OCI-LY7 (cell line): ENCODE measurements around the gene HDAC9. TPM values are rescaled to one million over a fixed set of nuclear protein-coding genes. Genes with fewer than 3 reads are reported as not detected.
"Not testable (repeated sequence)": the region's sequence is repeated elsewhere in the genome, so short reads cannot be mapped to it uniquely, and the experiment has no call there.

ENCODE experiments used
- BruUV-seq: library from RNA; stranded (reverse); fragments of 400-500 nt; replicated peaks from 2 replicates; lab custom pipeline; 2021; lab: Mats Ljungman, UMichigan
- CTCF ChIA-PET: fragments of 300-600 bp; sonication (Branson Sonifier 250); formaldehyde crosslinking; loops from one replicate; lab custom pipeline; 2022; ENCODE audit warnings: antibody characterized with exemption; ENCODE audit not compliant: unreplicated experiment; lab: Charles Lee
- POLR2A ChIA-PET: fragments of 300-600 bp; sonication (Branson Sonifier 250); formaldehyde crosslinking; loops from one replicate; lab custom pipeline; 2022; ENCODE audit warnings: antibody characterized with exemption; lab: Charles Lee
- DNase-seq: peaks from one replicate; pipeline ENCODE4 v3.0.0-alpha.2; 2015; ENCODE audit warnings: low spot score
- H2AFZ ChIP-seq: fragments of 200-600 bp; sonication (generic), shearing (Covaris generic); 2 replicates; pipeline ENCODE4 v1.6.1; 2014; ENCODE audit warnings: mild to moderate bottlenecking, antibody characterized with exemption, low read length, moderate library complexity
- H3K27ac ChIP-seq: fragments of 200-600 bp; sonication (generic); 2 replicates; pipeline ENCODE4 v1.5.1; 2014; ENCODE audit warnings: mixed run types, low read depth, mild to moderate bottlenecking, moderate library complexity, low read length, inconsistent platforms; ENCODE audit not compliant: poor library complexity, severe bottlenecking
- H3K36me3 ChIP-seq: fragments of 200-600 bp; sonication (generic); 2 replicates; pipeline ENCODE4 v1.6.1; 2014; ENCODE audit warnings: mild to moderate bottlenecking, antibody characterized with exemption, low read length, moderate library complexity, mixed read lengths; ENCODE audit not compliant: insufficient read depth
- H3K4me1 ChIP-seq: fragments of 200-600 bp; sonication (generic); 2 replicates; pipeline ENCODE4 v1.5.1; 2014; ENCODE audit warnings: mild to moderate bottlenecking, low read length; ENCODE audit not compliant: insufficient read depth, poor library complexity, severe bottlenecking
- H3K4me2 ChIP-seq: fragments of 200-600 bp; sonication (generic); 2 replicates; pipeline ENCODE4 v1.6.1; 2014; ENCODE audit warnings: mild to moderate bottlenecking, low read length
- H3K4me3 ChIP-seq: fragments of 200-600 bp; sonication (generic); 2 replicates; pipeline ENCODE4 v1.5.1; 2014; ENCODE audit warnings: mild to moderate bottlenecking, low read depth, low read length; ENCODE audit not compliant: poor library complexity, severe bottlenecking
- H3K79me2 ChIP-seq: fragments of 200-600 bp; sonication (generic); 2 replicates; pipeline ENCODE4 v1.6.1; 2016; ENCODE audit warnings: low read depth, mild to moderate bottlenecking, low read length, moderate library complexity, mixed read lengths; ENCODE audit not compliant: insufficient read depth
- H3K9me2 ChIP-seq: fragments of 200-600 bp; sonication (generic); 2 replicates; pipeline ENCODE4 v1.6.1; 2016; ENCODE audit warnings: mild to moderate bottlenecking, low read length, mixed read lengths; ENCODE audit not compliant: insufficient read depth
- H3K9me3 ChIP-seq: fragments of 200-600 bp; sonication (generic); 2 replicates; pipeline ENCODE4 v1.6.1; 2014; ENCODE audit warnings: mild to moderate bottlenecking, mixed run types, low read length, mixed read lengths
- H4K20me1 ChIP-seq: fragments of 200-600 bp; sonication (generic); 2 replicates; pipeline ENCODE4 v1.6.1; 2014; ENCODE audit warnings: mild to moderate bottlenecking, antibody characterized with exemption, low read length, moderate library complexity, mixed read lengths; ENCODE audit not compliant: insufficient read depth
- CTCF ChIP-seq: fragments of 200-600 bp; sonication (generic); conservative IDR thresholded peaks from 2 replicates; pipeline ENCODE4 v1.5.1; 2014; ENCODE audit warnings: mild to moderate bottlenecking, antibody characterized with exemption, low read length, moderate library complexity, mixed read lengths
- EZH2phosphoT487 ChIP-seq: fragments of 200-600 bp; sonication (generic); IDR thresholded peaks from 2 replicates; pipeline ENCODE4 v1.6.1; 2018; ENCODE audit warnings: low read depth, borderline replicate concordance, mild to moderate bottlenecking, mixed run types, antibody characterized with exemption, low read length, moderate library complexity, mixed read lengths
- intact Hi-C: fragments of 100-400 bp; cut with micrococcal nuclease; formaldehyde crosslinking; loops from one replicate; pipeline ENCODE4 v1.10.0; 2022; ENCODE audit not compliant: unreplicated experiment
- total RNA-seq, 2 experiments: library from RNA; depleted of rRNA in 1 of 2; stranded (reverse); fragments of >200 nt in 1 of 2; shearing (Covaris generic) in 1 of 2; gene quantifications; 2 replicates each; pipeline ENCODE4 v1.2.3, GENCODE V29; 2014 to 2022

HDAC9 gene
- total RNA-seq, 2 experiments from 2014 or later: 58.8 to 91.7 TPM

- intact Hi-C loops: no loop called here
- no peak for DNase-seq
- Histone ChIP-seq H2AFZ (no peak overlapping the region), H3K9me3 (no peaks in the 10 kb centered on the region), H3K27ac (no peak overlapping the region), H3K4me2 (no peak overlapping the region), H3K9me2 (no peaks in the 10 kb centered on the region; the same call in 1 of the 2 replicates), H3K4me3 (no peak overlapping the region), H3K79me2 (no peaks in the 10 kb centered on the region), H3K4me1 (no peaks in the 10 kb centered on the region), H4K20me1 (no peaks in the 10 kb centered on the region), H3K36me3 (no peaks in the 10 kb centered on the region)
- no peak for TF ChIP-seq CTCF
- TF ChIP-seq EZH2phosphoT487: no peak
- BruUV-seq: no TSS peak
- ChIA-PET CTCF (no interaction called here), POLR2A (interaction anchor here (0.5 to 0.6 kb wide), 2 partner anchors 11 to 412 kb away, joined by 3 to 4 read pairs; no protein-coding TSS in a partner anchor)
These were observed 228.8 kb downstream of the HDAC9 start for GRCh38 chr7:18724318-18724717.

GRCh38 chr7:18727115-18727870, 231.7 kb downstream of the HDAC9 start:
- CTCF ChIA-PET: no interaction called here
- no peaks in the 10 kb centered on the region for H4K20me1 ChIP-seq
- intact Hi-C loops: no loop called here
- H3K4me1 ChIP-seq: no peaks in the 10 kb centered on the region
- no peak for DNase-seq
- no peaks in the 10 kb centered on the region for H3K36me3 ChIP-seq
- no peak overlapping the region for H3K27ac ChIP-seq
- no peaks in the 10 kb centered on the region; the same call in 1 of the 2 replicates for H3K9me2 ChIP-seq
- H2AFZ ChIP-seq: no peak overlapping the region
- no peak overlapping the region for H3K4me3 ChIP-seq
- POLR2A ChIA-PET: interaction anchor here (0.5 to 0.6 kb wide), 2 partner anchors 72 to 619 kb away, joined by 3 to 5 read pairs; no protein-coding TSS in a partner anchor
- BruUV-seq: no TSS peak
- no peaks in the 10 kb centered on the region for H3K79me2 ChIP-seq
- TF ChIP-seq CTCF: no peak
- TF ChIP-seq EZH2phosphoT487: no peak
- no peaks in the 10 kb centered on the region for H3K9me3 ChIP-seq
- H3K4me2 ChIP-seq: no peak overlapping the region

DNA sequence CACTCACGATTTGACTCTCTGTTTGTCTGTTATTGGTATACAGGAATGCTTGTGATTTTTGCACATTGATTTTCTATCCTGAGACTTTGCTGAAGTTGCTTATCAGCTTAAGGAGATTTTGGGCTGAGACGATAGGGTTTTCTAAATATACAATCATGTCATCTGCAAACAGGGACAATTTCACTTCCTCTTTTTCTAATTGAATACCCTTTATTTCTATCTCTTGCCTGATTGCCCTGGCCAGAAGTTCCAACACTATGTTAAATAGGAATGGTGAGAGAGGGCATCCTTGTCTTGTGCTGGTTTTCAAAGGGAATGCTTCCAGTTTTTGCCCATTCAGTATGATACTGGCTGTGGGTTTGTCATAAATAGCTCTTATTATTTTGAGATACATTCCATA, 240.5 kb downstream of the HDAC9 start:
- H3K27ac ChIP-seq, H4K20me1 ChIP-seq, H3K4me2 ChIP-seq, H2AFZ ChIP-seq, H3K9me3 ChIP-seq, BruUV-seq, CTCF ChIA-PET, H3K9me2 ChIP-seq, H3K36me3 ChIP-seq, DNase-seq, H3K4me1 ChIP-seq, H3K79me2 ChIP-seq, H3K4me3 ChIP-seq, intact Hi-C loops: not testable (repeated sequence)
- POLR2A ChIA-PET: interaction anchor here (0.6 to 0.9 kb wide), 2 partner anchors 12 to 19 kb away, joined by 3 read pairs; no protein-coding TSS in a partner anchor
